ENCODE results near the gene DUSP6. TPM values are rescaled to one million over a fixed set of nuclear protein-coding genes. Genes with fewer than 3 reads are reported as not detected.

DUSP6 gene
- polyA plus RNA-seq, 4 donors = 85.5 to 94.1 (median 88.4) TPM

GRCh38 chr12:89376202-89376529 lies 23.9 kb upstream of the DUSP6 start:
- DNase-seq (ENCODE audit: low read depth in 4 of 4, low spot score in 3 of 4) = no peak

DNA sequence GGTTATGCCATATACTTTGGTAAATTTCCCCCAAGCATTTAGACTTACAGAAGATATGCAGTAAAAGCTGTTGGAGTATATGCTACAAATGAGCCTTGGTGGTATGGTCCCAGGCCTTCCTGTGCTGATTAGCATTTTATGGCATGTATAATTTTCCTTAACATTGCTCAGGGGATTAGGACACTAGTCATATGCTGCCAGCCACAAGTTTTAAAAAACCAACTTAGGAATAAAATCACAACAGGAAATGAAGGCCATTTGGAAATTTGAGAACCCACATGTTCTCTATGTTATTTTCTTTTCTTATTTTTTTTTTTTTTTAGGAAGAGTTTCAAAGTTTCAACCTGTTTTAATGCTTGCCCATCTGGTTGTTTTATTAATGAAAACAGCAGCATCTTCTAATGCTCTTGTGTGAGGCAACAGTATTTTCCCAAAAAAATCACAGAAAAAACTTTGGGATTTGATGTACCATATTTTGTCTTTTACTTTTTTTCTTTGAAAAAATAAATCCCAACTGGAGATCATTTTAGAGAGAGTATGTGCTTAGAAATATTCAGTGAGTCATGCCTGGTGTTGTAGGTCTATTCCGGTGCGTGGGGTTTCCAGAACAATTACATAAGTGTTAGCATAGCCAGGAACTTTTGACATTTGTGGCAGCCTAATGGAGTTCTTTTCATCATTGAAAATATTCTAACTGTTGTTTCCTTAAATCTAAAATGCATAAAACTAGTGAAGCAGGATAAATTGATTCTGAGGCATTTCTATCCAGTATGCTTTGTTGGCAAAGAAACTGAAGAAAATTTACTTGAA lies 21.7 kb upstream of the DUSP6 start:
- DNase-seq (ENCODE audit: low read depth in 4 of 4, low spot score in 3 of 4) = no peak

DNA sequence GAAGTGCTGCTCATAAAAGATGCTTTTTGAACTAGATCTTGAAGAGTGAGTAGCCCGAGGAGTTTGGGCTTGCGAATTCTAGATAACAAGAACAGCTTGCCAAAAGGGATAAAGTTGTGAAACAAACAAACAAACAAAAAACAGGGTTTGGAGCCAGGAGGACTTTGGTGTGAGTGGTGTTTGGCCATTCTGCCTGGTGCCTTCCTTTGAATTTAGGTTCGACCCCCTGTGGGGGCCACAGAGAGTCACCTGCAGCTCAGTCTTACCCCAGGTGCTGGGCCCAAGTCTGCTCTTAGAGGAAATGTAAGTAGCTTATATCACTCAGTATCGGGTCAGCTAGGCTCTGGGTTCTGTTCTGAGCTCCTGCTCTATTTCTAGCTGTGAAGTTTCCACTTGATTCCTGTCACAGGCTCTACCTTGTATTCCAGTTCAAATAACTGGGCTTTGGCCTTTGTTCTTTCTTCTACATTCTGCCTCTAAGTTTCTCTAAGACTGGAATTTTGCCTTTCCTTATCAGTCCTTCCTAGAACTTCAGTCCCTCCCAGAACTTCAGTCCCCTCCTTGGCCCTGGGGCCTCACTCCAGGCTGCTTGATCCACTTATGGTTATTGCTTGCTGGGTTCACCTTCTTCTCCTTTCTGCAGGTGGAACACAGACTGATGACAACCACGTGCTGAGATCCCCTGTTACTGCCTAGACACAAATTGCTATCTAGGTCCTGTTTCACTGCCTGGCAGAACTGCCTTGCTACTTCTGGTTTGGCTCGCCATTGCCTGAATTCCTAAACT lies 20.5 kb upstream of the DUSP6 start:
- no peak for DNase-seq (ENCODE audit: low read depth in 4 of 4, low spot score in 3 of 4)

DNA sequence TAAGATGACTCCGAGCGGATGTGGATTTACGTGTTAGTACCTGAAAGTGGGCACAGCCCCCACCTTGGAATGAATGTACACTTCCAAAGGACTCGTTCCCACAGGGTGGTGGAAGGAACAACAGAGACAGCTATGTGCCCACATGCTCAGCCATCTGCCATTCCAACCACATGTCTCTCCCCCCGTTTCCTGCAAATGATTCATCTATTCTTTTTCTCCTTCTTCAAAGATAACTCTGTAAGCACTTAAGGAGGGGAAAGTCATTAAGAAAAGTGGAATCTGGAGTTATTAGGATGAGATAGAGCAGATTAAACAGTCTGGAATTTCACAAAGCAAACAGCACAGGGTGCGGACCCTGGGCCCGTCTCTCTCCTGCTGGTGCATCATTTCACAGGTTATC lies 18.5 kb upstream of the DUSP6 start:
- DNase-seq (ENCODE audit: low read depth in 4 of 4, low spot score in 3 of 4) = no peak

- no peak for DNase-seq (ENCODE audit: low read depth in 4 of 4, low spot score in 3 of 4)
These were observed 18.1 kb upstream of the DUSP6 start for GRCh38 chr12:89370421-89370831.

DNA sequence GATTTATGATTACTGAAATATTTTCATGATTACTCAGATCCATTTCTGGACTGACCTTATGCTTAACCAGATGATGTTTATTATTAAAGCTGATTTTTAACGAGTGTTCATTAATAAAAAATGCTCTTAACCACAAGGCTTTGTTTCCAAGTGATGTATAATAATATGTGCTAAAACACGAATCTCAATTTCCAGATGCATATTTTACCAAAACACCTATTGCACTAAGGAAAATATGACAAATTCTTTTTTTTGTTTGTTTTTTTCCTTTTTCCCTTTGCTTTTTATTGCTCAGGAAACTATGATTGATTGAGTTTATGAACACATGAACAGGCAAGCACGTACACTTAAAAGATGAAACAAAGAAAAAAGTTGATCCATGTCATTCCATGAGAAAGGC lies 16.9 kb upstream of the DUSP6 start:
- DNase-seq (ENCODE audit: low read depth in 4 of 4, low spot score in 3 of 4) = no peak

DNA sequence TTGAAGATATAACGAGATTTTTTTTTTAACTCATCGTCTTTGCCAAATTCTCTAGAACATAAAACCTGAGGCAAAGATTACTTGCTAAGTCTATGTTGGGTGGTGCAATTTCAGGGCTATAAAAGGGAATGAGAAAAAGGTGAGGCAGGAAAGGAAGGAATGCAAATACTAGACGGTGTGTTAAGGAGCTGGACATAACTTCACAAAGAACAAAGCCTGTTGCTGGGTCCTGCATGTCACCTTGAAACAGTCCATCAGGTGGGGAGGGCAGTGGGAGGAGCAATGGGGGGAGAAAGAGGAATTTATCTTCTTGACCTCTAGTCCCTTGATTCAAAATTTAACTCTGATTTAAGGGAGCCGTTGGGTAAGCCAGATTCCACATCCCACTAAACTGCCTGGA lies 16.1 kb upstream of the DUSP6 start:
- no peak for DNase-seq (ENCODE audit: low read depth in 4 of 4, low spot score in 3 of 4)

- no peak for DNase-seq (ENCODE audit: low read depth in 4 of 4, low spot score in 3 of 4)
These were observed 14.5 kb upstream of the DUSP6 start for GRCh38 chr12:89366676-89367364.

GRCh38 chr12:89364631-89365030 lies 12.3 kb upstream of the DUSP6 start:
- DNase-seq (ENCODE audit: low read depth in 4 of 4, low spot score in 3 of 4) = no peak

GRCh38 chr12:89364058-89364457 lies 11.8 kb upstream of the DUSP6 start:
- no peak for DNase-seq (ENCODE audit: low read depth in 4 of 4, low spot score in 3 of 4)

- no peak for DNase-seq (ENCODE audit: low read depth in 4 of 4, low spot score in 3 of 4)
These were observed 11.3 kb upstream of the DUSP6 start for GRCh38 chr12:89363582-89363981.

DNA sequence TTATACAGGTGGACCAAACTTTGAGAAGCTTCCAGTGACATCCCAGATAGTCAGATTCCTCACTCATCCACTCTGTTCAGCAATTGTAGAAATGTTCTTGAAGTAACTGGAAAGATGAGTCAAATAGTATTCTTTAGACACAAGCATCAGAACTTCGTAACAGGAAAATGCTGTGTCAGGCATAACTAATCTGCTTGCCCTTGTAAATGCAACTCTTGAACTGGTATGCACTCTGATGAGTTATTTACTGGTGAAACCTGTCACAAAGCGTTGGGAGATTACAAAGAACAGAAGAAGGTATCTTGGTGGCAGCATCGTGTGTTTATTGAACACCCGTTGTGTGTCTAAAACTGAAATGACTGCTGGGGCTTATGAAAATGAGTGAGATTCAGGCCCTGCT lies 10.8 kb upstream of the DUSP6 start:
- no peak for DNase-seq (ENCODE audit: low read depth in 4 of 4, low spot score in 3 of 4)

- no peak for DNase-seq (ENCODE audit: low read depth in 4 of 4, low spot score in 3 of 4)
These were observed 7.3 kb upstream of the DUSP6 start for GRCh38 chr12:89359615-89360014.

- no peak for DNase-seq (ENCODE audit: low read depth in 4 of 4, low spot score in 3 of 4)
These were observed 6.5 kb upstream of the DUSP6 start for GRCh38 chr12:89358805-89359204.

DNA sequence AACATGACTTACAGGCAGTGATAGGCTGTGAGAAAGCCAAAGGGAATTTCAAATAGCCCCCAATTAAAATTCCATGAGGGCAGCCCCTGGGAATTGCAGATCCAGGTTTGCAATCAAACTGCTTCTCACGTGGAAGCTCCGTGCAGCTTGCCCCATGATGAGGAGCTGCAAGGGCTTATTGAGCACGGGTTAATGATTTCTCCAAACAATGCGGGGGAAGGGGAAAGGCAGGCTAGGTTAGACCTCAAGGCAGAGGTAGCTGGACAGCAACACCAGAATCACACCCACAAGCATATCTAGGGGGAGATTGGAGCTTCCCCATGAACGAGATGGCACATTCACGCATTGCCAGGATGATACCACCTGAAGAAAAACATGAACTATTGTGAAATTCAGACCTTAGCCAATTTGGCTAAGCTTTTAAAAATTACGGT lies 5.0 kb upstream of the DUSP6 start:
- no peak for DNase-seq (ENCODE audit: low read depth in 4 of 4, low spot score in 3 of 4)

DNA sequence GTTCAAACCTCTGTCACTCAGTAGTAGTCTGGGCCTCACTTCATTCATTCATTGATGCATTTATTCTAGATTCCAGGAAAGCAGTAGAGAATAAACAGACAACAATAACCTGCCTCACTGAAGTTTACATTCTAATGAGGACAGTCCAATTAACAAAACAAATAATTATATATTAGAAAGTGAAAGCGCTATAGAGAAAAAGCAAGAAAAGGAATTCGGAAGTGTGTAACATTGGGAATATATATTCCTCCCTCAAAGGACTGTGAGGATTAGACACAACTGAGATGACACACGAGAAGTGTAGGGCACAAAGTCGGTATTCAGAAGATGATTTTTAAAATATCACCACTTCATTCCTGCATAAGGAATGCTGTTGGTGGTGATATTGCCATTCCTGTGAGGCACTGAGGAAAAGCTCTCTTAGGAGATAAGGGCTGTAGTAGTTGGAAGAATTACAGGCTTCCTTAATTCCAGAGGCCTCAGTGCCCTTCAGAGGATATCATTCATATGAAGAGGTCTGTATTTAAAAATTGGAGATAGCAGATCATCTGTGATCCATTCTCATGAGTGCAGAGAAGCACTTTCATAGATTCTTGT lies 3.9 kb upstream of the DUSP6 start:
- DNase-seq (ENCODE audit: low read depth in 4 of 4, low spot score in 3 of 4) = no peak

DNA sequence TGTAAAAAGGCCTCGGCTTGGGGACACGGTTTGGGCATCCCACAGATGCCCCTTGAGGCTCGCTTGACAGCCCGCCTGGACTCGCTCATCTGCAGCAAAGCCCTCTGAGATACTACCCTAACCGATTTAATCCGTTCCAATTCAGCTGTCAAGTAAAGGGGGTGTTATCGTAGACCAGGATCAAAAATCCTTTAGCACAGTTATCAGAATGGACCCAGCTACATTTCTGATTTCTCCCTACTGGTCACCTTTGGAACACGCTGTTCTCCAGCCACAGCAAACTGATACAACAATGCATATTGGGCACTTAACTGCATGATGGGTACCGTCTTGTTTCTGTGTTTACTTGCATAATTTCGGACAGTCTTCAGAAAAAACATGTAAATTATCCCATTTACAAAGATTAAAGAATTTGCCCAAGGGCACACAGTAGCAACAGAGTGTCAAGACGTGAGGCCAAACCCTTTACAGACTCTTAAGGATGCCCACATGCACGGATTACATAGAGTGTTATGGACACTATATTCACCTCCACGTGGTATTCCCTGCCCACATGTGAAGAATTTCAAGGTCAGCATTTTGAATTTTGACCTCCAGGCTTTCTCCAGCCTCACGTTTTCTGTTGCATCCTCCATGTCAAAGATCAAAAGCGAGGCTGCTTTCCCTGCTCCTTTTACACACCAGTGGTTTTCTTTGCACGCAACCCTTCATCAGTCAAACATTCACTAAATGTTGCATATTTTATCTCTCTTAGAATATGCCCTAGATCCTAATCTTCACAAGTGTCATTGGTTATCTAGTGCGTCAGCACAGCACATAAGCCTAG lies 3.2 kb upstream of the DUSP6 start:
- DNase-seq (ENCODE audit: low read depth in 4 of 4, low spot score in 3 of 4) = no peak

- no peak for DNase-seq (ENCODE audit: low read depth in 4 of 4, low spot score in 3 of 4)
These were observed 2.3 kb upstream of the DUSP6 start for GRCh38 chr12:89354612-89355067.

DNA sequence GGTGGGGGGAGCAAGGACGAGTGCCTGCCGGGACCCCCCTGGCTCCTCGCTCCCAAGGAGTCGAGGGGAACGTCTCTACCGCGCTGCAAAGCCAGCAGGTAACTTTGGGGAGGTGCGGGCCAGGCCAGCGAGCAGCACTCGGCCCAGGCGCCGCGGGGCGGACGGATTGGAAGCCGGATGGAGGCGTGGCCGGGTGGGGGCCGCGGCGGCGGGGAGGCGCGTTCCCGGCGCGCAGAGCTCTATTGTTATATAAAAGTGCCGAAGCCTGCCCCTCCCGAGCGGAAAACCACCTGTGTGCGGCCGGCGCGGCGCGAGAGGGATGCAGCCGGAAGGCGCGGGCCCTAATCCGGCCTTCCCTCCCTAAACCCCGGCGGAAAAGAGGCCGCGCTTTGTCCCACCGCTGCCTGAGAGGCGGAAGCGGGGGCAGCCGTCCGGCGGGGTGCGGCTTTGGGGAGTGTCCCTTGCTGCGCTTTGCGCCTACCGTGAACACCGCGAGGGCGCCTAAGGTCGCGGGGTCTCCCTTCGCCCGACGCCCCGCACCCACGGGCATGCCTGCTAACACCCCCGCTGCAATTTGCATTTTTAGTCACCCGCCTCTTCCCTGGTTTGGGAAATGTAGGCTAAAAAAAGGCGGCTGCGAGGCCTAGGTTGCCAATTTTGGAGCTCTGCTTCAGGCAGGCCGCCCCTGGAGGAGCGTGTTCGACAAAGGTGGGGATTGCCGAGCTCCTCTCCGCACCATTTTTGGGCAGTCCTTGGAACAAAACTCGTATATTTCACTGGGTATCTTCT lies 1.7 kb upstream of the DUSP6 start:
- no peak for DNase-seq (ENCODE audit: low read depth in 4 of 4, low spot score in 3 of 4)

All from right renal pelvis (tissue), 4 donors.